ENCODE measurements around the gene CLK2. TPM values are rescaled to one million over a fixed set of nuclear protein-coding genes. Genes with fewer than 3 reads are reported as not detected.
"Not testable (repeated sequence)": the region's sequence is repeated elsewhere in the genome, so short reads cannot be mapped to it uniquely, and the experiment has no call there.

Gene CLK2
- total RNA-seq, 4 donors from 2014 or later, result 16.9 to 41.3 (median 32.7) TPM

- DNase-seq (ENCODE audit: low spot score), result no peak
- ATAC-seq (ENCODE audit: low FRiP score), result no peak
- TF ChIP-seq CTCF (IDR thresholded peaks at IDR 0.05), result no peak
Observed at GRCh38 chr1:155296661-155297060, 23.4 kb upstream of the CLK2 start.

- ATAC-seq (ENCODE audit: low FRiP score) (no peak), DNase-seq (ENCODE audit: low spot score) (no peak)
- TF ChIP-seq CTCF (IDR thresholded peaks at IDR 0.05), result no peak
Observed at GRCh38 chr1:155295942-155296267, 22.6 kb upstream of the CLK2 start.

- peak; percentile 38 for ATAC-seq (ENCODE audit: low FRiP score)
Observed at GRCh38 chr1:155295183-155295941, 22.1 kb upstream of the CLK2 start.

GRCh38 chr1:155294520-155295182 is 21.3 kb upstream of the CLK2 start:
- no peak for DNase-seq (ENCODE audit: low spot score)
- TF ChIP-seq CTCF (IDR thresholded peaks at IDR 0.05), result no peak
- peak; percentile 28 for ATAC-seq (ENCODE audit: low FRiP score)

More at GRCh38 chr1:155295183-155295941, 22.1 kb upstream of the CLK2 start:
- DNase-seq (ENCODE audit: low spot score), result no peak
- no peak for TF ChIP-seq CTCF (IDR thresholded peaks at IDR 0.05)

- DNase-seq (ENCODE audit: low spot score) (no peak), ATAC-seq (ENCODE audit: low FRiP score) (no peak)
- TF ChIP-seq CTCF (IDR thresholded peaks at IDR 0.05), result no peak
Observed at GRCh38 chr1:155293086-155293749, 19.9 kb upstream of the CLK2 start.

GRCh38 chr1:155291006-155291405 is 17.7 kb upstream of the CLK2 start:
- not testable (repeated sequence) for DNase-seq (ENCODE audit: low spot score); ATAC-seq (ENCODE audit: low FRiP score)

GRCh38 chr1:155287987-155288543 is 14.8 kb upstream of the CLK2 start:
- ATAC-seq (ENCODE audit: low FRiP score), result no peak

More at GRCh38 chr1:155287987-155288543, 14.8 kb upstream of the CLK2 start:
- DNase-seq (ENCODE audit: low spot score), result no peak
- no peak for TF ChIP-seq CTCF (IDR thresholded peaks at IDR 0.05)
